Right lobe of liver (tissue), 6 donors: ENCODE data around the gene CLHC1. TPM values are rescaled to one million over a fixed set of nuclear protein-coding genes. Genes with fewer than 3 reads are reported as not detected.
A peak's percentile ranks its signal among the peaks of the same experiment; 100 is the strongest.
"Not testable (repeated sequence)": the region's sequence is repeated elsewhere in the genome, so short reads cannot be mapped to it uniquely, and the experiment has no call there.

ENCODE experiments used
- ATAC-seq, 4 donors: fragments of 200-7000 bp; cut with Tn5 transposase; one replicate each; pipeline ENCODE4 v1.9.1; 2020; ENCODE audit warnings: mild to moderate bottlenecking in 4 of 4, moderate library complexity in 4 of 4
- DNase-seq, 3 donors: peaks; one replicate each; pipeline ENCODE4 v3.0.0-alpha.2; 2020
- H3K27ac ChIP-seq, 3 donors: fragments of 200-600 bp; one replicate each; pipeline ENCODE4 v1.8.0; 2022
- H3K27me3 ChIP-seq, 2 donors: fragments of 200-600 bp; one replicate each; pipeline ENCODE4 v1.8.0; 2022
- H3K36me3 ChIP-seq, 4 donors: fragments of 200-600 bp; sonication (generic) in 1 of 4; one replicate each; pipeline versions ENCODE4 v1.5.1 to v1.8.0; 2017 to 2022; ENCODE audit warnings: control low read depth in 1 of 4
- H3K4me1 ChIP-seq, 4 donors: fragments of 200-600 bp; sonication (generic) in 1 of 4; one replicate each; pipeline versions ENCODE4 v1.5.1 to v1.8.0; 2017 to 2022; ENCODE audit warnings: control low read depth in 1 of 4
- H3K4me3 ChIP-seq, 3 donors: fragments of 200-600 bp; one replicate each; pipeline ENCODE4 v1.8.0; 2022
- H3K9me3 ChIP-seq, 4 donors: fragments of 200-600 bp; sonication (generic) in 1 of 4; one replicate each; pipeline versions ENCODE4 v1.5.1 to v1.8.0; 2017 to 2022; ENCODE audit warnings: control low read depth in 1 of 4
- CTCF ChIP-seq, 4 donors: fragments of 200-600 bp in 3 of 4; fragments of 450-650 bp in 1 of 4; IDR thresholded peaks; one replicate each; pipeline versions ENCODE4 v1.5.1 to v1.8.0; 2016 to 2022; ENCODE audit warnings: antibody characterized with exemption in 4 of 4, mild to moderate bottlenecking in 2 of 4
- POLR2A ChIP-seq: fragments of 450-650 bp; IDR thresholded peaks from one replicate; pipeline ENCODE4 v1.6.1; 2017; ENCODE audit warnings: antibody characterized with exemption, mild to moderate bottlenecking
- WGBS: methylation state at CpG from one replicate; pipeline ENCODE4 v1.1.6; 2018; ENCODE audit warnings: low coverage, low lambda C conversion rate; ENCODE audit not compliant: insufficient coverage; ENCODE audit errors: missing lambda C conversion rate; 5-methylcytosine and 5-hydroxymethylcytosine counted together
- intact Hi-C, 2 donors: fragments of 100-400 bp; cut with DNase I; formaldehyde crosslinking; loops; one replicate each; pipeline versions ENCODE4 v1.11.2 to v1.14.1; 2022
- total RNA-seq, 6 experiments: library from RNA; depleted of rRNA in 2 of 6; stranded (reverse); fragments of >200 nt in 2 of 6; fragmentation: NEBNext Ultra II Directional in 3 of 6; extraction: Animal tissue kit (Norgen Biotek cat#: 25700) in 3 of 6; gene quantifications; one replicate each; pipeline versions ENCODE4 v1.1.0 to v1.2.4, GENCODE V29; 2016 to 2023
- donor health status: DM: no; HTN: yes; CAD: no.
- donor health status: DM: no; HTN: no; CAD: no.
- donor health status: DM: no; HTN: no; CAD: no.
- donor health status: DM: no; HTN: yes; CAD: no.
- donor health status: DM: no; HTN: yes; CAD: no.

CLHC1 gene
- total RNA-seq, 6 experiments from 2014 or later: 1.5 to 5.0 (median 3.7) TPM

- DNase-seq (no peak), ATAC-seq (peak in 3 of 4 donors; percentile 10 to 46 (median 18))
- Histone ChIP-seq H3K4me1 (peaks cover 0 to 17% (median 9%) of the 10 kb centered on the region in 4 donors), H3K27me3 (no peaks in the 10 kb centered on the region), H3K9me3 (no peaks in the 10 kb centered on the region), H3K4me3 (peak overlapping the region; percentile 87 to 97 (median 95)), H3K27ac (peak overlapping the region; percentile 93 to 94 (median 94)), H3K36me3 (peaks cover 0 to 34% (median 21%) of the 10 kb centered on the region in 4 donors)
- TF ChIP-seq CTCF (IDR thresholded peaks at IDR 0.05) (no peak), POLR2A (peak; percentile 19)
- intact Hi-C loops: no loop called here
- 6% methylated on average over 13 of the region's 13 CpGs for WGBS
These were observed 478 bp downstream of the CLHC1 start for GRCh38 chr2:55231546-55232083.

DNA sequence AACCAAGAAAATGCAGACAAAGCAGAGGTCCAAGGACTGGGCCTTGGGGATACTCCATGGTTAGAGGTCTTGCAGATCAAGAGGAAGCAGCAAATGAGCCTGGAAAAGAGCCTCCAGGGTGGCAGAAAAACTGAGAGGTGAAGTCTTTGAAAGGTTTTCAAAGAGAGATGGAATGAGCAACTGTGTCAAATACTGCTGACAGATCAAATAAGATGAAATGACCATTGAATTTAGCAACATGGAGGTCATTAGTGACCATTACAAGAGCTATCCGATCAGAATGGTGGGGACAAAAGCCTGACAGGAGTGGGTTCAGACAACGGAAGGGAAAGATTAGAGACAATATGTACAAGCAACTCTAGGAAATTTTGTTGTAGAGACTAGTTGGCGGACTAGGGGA, 1.5 kb downstream of the CLHC1 start:
- no peak for ATAC-seq
- Histone ChIP-seq H3K27me3 (no peaks in the 10 kb centered on the region), H3K4me1 (peaks cover 0 to 17% (median 9%) of the 10 kb centered on the region in 4 donors), H3K4me3 (no peak overlapping the region), H3K36me3 (peaks cover 0 to 25% (median 14%) of the 10 kb centered on the region in 4 donors), H3K27ac (no peak overlapping the region), H3K9me3 (no peaks in the 10 kb centered on the region)
- intact Hi-C loops: no loop called here
- TF ChIP-seq CTCF (IDR thresholded peaks at IDR 0.05) (no peak), POLR2A (no peak)
- DNase-seq: no peak
- 90% methylated on average over 3 of the region's 3 CpGs for WGBS

DNA sequence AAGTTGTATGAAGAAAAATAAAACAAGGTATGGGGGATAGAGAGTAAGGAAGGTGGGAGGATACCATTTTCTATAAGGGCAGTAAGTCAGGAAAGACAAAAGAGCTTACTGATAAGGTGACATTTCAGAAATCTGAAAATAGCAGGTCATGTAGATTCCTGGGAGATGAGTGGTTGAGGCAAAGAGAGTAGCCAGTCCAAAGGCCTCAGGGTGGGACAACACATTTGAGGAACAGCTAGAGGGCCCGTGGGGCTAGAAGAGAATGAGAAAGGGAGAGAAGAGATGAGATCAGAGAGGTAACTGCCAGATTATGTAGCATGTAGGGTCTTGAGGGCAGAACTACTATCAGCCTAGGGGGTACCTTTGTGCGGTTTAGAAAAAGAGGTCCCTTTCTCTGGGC, 2.9 kb downstream of the CLHC1 start:
- Histone ChIP-seq H3K27ac (no peak overlapping the region), H3K4me1 (peaks cover 0 to 17% (median 7%) of the 10 kb centered on the region in 4 donors), H3K36me3 (peaks cover 0 to 12% (median 3%) of the 10 kb centered on the region in 4 donors), H3K9me3 (no peaks in the 10 kb centered on the region), H3K4me3 (no peak overlapping the region), H3K27me3 (no peaks in the 10 kb centered on the region)
- TF ChIP-seq CTCF (IDR thresholded peaks at IDR 0.05) (no peak), POLR2A (no peak)
- ATAC-seq (no peak), DNase-seq (no peak)
- WGBS: no CpG with 5 or more reads among the region's 2 CpGs
- intact Hi-C loops: no loop called here

DNA sequence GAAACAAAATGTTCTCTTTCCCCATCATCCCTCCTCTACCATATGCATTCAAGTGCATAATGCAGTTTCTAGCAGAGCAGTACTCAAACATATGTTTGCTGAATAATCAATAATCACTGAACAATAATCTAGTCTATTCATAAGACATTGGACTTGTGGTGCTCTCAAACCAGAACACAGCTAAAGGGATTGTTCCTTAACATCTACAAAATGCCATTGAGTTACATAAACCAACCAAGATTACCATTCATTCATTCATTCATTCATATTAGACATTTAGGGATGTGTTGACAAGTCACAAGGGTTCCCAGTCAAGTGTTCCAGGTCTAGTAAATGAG, 3.9 kb downstream of the CLHC1 start:
- Histone ChIP-seq H3K4me1 (peaks cover 0 to 7% (median 2%) of the 10 kb centered on the region in 4 donors), H3K27ac (no peak overlapping the region), H3K36me3 (peaks cover 0 to 1% (median 0%) of the 10 kb centered on the region in 4 donors), H3K4me3 (no peak overlapping the region), H3K27me3 (no peaks in the 10 kb centered on the region), H3K9me3 (no peaks in the 10 kb centered on the region)
- intact Hi-C loops: no loop called here
- DNase-seq (no peak), ATAC-seq (no peak)
- TF ChIP-seq CTCF (IDR thresholded peaks at IDR 0.05) (no peak), POLR2A (no peak)

- H3K36me3 ChIP-seq, DNase-seq, H3K4me1 ChIP-seq, H3K27ac ChIP-seq, H3K27me3 ChIP-seq, H3K9me3 ChIP-seq, intact Hi-C loops, ATAC-seq, H3K4me3 ChIP-seq: not testable (repeated sequence)
- 70% methylated on average over 6 of the region's 7 CpGs for WGBS
These were observed 4.5 kb downstream of the CLHC1 start for GRCh38 chr2:55227437-55228225.
